GM18907 (cell line): ENCODE data around the gene WSB1.
"Not testable (repeated sequence)": the region's sequence is repeated elsewhere in the genome, so short reads cannot be mapped to it uniquely, and the experiment has no call there.

Experiments used
- ATAC-seq: cut with Tn5 transposase; IDR thresholded peaks from one replicate; pipeline ENCODE4 v1.9.1; 2021; ENCODE audit warnings: mild to moderate bottlenecking, moderate library complexity; ENCODE audit not compliant: unreplicated experiment

Gene WSB1

DNA sequence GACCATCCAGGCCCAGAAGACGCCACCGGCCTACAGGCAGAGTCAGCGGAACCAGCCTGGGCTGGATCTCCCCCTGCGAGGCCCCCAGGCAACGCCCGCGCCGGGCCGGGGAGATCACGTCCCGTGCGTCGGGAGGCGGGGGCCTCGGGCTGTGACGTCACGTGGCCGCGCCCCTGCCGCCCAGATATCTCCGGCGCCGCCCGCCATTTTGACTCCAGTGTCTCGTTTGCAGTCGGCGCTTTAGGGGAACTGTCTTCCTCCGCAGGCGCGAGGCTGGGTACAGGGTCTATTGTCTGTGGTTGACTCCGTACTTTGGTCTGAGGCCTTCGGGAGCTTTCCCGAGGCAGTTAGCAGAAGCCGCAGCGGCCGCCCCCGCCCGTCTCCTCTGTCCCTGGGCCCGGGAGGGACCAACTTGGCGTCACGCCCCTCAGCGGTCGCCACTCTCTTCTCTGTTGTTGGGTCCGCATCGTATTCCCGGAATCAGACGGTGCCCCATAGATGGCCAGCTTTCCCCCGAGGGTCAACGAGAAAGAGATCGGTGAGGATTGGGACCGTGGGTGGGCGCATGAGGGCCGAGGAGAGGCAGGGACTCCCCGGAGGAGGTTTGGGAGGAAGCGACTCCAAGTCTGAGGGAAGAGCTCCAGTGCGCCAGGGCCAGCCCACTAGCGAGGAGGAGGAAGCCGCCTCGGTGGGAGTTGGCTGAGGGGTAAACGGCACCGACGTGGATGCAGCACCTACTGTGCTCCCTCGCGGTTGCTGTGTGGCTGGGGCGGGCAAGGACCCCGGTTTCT, at the start of gene WSB1:
TSS of gene WSB1 (plus strand) at position 217 of the 791 bp plus-strand sequence. CDS start at position 499, 282 bp downstream.
- ATAC-seq = peak; percentile 84

- ATAC-seq = no peak
These were observed 49.3 kb upstream of the WSB1 start for GRCh38 chr17:27244491-27245223.

DNA sequence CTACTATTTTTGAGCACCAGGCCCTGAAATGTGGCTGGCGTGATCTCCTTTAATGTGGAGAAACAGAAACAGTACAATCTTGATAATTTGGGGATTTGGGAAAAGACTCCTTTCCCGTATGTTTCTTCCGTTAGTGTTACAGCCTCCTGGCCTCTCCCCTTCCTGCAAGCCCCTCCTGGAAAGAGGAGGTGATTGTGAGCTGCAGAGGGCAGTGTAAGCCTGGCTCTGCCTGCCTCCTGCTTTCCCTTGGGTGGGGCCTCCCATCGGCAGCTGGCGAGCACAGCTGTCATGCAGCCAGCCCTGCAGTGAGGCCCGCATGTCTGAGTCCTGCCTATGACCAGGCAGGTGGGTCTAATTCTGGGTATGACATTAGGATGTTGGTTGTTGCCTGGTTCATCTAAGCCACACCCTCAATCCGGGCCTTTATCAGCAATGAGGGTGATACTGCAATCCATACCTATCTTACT, 48.7 kb upstream of the WSB1 start:
- peak; percentile 93 for ATAC-seq

DNA sequence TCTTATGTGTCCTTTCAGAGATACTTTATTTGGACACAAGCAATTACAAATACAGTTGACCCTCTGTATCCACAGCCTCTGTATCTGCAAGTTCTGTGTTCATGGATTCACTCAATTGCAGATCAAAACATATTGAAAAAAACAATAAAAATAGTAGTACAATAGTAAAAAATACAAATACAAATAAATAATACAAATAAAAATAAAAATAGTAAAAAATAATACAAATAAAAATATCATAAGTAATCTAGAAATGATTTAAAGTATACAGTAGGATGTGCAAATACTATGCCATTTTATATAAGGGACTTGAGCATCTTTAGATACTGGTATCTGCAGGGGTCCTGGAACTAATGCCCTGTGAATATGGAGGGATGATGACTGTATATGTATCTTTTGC, 47.4 kb upstream of the WSB1 start:
- no peak for ATAC-seq

- ATAC-seq = no peak
These were observed 46.6 kb upstream of the WSB1 start for GRCh38 chr17:27247071-27247957.

- ATAC-seq = no peak
These were observed 46.0 kb upstream of the WSB1 start for GRCh38 chr17:27247958-27248342.

- not testable (repeated sequence) for ATAC-seq
These were observed 43.1 kb upstream of the WSB1 start for GRCh38 chr17:27250791-27251190.

DNA sequence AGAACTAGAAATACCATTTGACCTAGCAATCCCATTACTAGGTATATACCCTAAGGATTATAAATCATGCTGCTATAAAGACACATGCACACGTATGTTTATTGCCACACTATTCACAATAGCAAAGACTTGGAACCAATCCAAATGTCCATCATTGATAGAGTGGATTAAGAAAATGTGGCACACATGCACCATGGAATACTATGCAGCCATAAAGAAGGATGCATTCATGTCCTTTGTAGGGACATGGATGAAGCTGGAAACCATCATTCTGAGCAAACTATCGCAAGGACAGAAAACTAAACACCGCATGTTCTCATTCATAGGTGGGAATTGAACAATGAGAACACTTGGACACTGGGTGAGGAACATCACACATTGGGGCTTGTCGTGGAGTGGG, 39.1 kb upstream of the WSB1 start:
- not testable (repeated sequence) for ATAC-seq

DNA sequence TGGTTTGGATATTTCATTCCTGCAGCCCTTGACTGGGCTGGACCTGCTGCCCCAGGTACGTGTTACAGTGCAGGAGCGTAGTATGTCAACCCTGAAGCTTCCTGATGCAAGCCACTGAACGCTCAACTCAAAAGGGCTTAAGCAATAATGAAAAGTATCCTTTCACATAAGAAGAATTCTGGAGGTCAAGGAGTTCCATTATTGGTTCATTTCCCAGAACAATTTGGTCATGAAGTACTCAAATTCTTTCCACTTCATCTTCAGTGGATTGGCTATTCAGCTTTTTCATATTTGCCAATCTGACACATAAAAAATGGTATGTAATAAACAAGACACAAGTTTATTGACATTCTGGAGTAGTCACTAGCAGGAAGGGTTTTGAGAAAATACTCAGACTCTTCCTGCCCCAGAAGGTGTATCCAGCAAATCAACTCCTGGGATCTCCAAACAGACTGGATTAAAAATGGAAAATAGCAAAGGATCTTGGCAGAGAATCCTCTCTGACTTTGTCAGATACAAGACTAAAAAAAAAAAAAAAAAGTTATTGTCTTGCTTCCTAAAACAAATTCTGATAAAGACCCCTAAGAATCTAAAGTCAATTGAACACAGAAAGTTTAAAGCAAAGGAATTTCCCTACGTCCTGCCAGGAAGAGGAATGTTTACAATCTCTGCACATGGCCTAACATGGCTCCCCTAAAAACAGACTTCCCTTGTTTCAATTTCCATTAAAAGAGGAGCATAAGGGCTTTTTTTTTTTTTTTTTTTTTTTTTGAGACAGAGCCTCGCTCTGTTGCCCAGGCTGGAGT, 37.5 kb upstream of the WSB1 start:
- ATAC-seq = no peak

DNA sequence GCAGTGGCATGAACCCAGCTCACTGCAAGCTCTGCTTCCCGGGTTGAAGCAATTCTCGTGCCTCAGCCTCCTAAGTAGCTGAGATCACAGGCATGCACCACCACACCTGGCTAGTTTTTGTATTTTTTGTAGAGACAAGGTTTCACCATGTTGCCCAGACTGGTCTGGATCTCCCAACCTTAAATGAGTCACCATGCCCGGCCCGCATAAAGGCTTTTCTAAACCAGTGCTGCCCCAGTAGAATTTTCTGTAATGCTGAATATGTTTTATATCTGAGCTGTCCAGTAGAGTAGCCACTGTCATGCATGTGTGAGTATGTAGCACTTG, 36.9 kb upstream of the WSB1 start:
- no peak for ATAC-seq

GRCh38 chr17:27259356-27259755, 34.6 kb upstream of the WSB1 start:
- ATAC-seq = no peak

DNA sequence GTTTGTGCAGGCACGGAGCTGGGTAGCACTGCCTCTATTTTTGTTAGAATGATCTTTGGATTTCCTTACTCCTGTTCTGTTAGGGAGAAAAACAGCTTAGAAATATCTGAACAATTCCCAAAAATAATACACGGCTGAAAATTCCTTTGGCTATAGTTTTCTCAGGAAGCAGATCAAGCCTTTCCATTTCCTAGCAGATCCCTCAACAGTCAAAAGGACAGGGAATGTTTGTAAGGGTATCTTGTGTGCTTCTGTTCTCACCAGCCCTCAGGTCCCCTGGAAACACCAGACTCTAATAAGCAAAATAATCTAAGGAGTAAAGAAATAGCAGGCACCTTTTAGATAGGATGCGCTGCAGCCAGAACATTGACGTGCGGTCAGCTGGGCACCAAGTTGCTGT, 30.5 kb upstream of the WSB1 start:
- ATAC-seq = no peak

GRCh38 chr17:27264068-27264812, 29.7 kb upstream of the WSB1 start:
- ATAC-seq = no peak

GRCh38 chr17:27265333-27265732, 28.6 kb upstream of the WSB1 start:
- no peak for ATAC-seq

DNA sequence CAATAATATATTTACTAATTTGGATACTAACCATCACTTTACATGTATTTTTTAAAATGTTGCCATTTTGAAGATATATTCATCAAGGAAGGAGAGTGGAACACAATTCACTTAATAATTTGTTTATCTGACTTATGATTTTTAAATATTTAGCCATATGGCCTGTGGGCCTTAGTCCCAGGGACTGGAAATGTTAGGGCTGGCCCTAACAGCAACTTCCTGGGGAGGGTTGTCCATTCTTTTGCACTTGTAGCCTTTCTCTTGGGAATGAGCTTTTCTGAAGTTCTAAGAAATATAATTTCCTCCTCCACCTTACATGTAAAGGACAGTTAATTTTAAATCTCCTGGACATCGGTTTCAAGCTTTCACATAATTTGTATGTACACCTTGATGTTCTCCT, 27.7 kb upstream of the WSB1 start:
- ATAC-seq = no peak

GRCh38 chr17:27268394-27269085, 25.4 kb upstream of the WSB1 start:
- ATAC-seq = no peak

DNA sequence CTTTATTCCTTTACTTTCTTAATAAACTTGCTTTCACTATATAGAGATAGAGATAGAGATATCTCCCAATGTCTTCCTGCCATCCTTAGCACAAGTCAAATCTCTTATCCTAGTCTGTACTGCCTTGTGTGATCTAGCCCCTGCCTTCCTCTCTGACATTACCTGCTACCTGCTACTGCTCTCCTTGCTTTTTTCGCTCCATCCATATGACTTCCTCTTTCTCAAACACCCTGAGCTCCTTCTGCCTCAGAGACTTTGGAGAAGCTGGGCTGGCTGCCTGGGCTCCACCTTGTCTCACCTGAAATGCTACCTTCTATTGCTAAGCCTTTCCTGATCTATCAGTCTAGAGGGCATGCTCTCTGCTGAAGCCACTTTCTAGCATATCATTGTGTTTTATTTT, 24.7 kb upstream of the WSB1 start:
- no peak for ATAC-seq

DNA sequence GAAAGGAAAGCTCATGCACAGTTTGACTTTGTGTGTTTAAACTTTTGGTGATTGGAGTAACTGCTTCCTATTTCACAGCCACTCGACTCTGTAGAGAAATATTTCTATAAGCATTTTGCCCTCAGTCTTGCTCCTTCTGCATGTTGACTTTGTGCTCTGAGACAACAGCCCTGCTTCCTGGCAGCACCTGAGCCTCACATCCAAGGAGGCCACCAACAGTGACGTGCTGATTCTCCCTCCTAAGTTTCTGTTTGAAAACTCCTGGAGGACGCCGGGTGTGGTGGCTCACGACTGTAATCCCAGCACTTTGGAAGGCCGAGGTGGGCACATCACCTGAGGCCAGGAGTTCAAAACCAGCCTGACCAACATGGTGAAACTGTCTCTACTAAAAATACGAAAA, 23.9 kb upstream of the WSB1 start:
- ATAC-seq = no peak

DNA sequence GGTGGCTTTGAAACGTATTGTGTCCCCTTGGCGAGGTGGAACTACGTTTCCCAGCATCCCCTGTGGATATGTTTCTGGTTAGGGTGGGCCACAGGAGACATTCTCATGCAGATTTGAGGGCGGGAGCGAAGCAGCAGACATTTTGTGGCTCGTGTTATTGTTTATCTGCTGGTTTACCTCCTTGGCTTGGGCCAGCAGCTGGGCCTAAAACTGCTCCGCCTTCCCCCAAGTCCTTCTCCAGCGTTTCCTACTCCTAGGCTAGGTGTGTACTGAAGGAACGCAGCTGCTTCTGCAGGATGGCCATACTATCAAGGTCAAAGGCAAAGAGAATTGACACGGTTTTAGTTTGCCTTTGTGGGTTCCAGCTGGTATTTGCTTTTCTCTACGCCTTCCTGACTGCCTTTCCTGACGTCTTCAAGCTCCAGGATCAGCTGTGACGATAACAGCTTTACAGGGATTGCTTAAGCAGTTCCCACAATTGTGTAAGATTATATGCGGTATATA, 17.2 kb upstream of the WSB1 start:
- ATAC-seq = no peak
